ENCODE data around the gene MB21D2. TPM values are rescaled to one million over a fixed set of nuclear protein-coding genes. Genes with fewer than 3 reads are reported as not detected.

MB21D2 gene
- total RNA-seq, 1 experiment from 2014 or later, result 22.5 TPM

Other genes with a start within 250 kb of the MB21D2 start
- gene FGF12, start 190.3 kb downstream of the MB21D2 start, total RNA-seq (2014; rRNA removed; shearing (Covaris generic)), result not detected in 2 replicates